ENCODE data around the gene SLC9A6. TPM values are rescaled to one million over a fixed set of nuclear protein-coding genes. Genes with fewer than 3 reads are reported as not detected.

Gene SLC9A6
- total and polyA plus RNA-seq, 9 of the 15 experiments (the other 6 are each of a cell fraction or from before 2014, with no cell fraction given), result 3.7 to 13.9 (median 9.9) TPM

DNA sequence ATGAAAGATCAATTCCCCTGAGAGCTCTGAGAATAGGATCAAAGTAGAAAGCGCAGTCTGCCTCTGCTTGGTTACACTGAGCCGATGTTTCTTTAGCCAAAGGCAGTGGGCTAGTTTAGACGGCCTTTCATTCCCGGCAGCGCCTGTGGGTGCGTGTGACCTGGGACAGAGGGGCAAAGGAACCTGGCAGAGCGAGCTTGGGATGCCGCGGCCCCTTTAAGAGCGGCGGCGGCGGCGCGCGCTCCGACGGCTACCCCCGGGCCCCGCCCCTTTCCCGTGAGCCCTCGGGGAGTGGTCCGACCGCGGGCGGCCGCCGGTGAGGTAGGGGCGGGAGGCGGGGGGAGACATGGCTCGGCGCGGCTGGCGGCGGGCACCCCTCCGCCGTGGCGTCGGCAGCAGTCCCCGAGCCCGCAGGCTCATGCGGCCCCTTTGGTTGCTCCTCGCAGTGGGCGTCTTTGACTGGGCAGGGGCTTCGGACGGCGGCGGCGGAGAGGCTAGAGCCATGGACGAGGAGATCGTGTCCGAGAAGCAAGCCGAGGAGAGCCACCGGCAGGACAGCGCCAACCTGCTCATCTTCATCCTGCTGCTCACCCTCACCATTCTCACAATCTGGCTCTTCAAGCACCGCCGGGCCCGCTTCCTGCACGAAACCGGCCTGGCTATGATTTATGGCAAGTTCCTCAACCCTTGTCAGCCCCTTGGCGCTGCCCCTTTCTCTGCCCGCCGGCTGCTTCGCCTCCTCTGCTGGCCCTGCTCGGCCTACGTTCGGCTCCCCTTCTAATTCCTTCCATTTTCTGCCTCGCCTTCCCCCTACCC lies at the start of gene SLC9A6 (continued):
- TF ChIP-seq, protein P1, sequence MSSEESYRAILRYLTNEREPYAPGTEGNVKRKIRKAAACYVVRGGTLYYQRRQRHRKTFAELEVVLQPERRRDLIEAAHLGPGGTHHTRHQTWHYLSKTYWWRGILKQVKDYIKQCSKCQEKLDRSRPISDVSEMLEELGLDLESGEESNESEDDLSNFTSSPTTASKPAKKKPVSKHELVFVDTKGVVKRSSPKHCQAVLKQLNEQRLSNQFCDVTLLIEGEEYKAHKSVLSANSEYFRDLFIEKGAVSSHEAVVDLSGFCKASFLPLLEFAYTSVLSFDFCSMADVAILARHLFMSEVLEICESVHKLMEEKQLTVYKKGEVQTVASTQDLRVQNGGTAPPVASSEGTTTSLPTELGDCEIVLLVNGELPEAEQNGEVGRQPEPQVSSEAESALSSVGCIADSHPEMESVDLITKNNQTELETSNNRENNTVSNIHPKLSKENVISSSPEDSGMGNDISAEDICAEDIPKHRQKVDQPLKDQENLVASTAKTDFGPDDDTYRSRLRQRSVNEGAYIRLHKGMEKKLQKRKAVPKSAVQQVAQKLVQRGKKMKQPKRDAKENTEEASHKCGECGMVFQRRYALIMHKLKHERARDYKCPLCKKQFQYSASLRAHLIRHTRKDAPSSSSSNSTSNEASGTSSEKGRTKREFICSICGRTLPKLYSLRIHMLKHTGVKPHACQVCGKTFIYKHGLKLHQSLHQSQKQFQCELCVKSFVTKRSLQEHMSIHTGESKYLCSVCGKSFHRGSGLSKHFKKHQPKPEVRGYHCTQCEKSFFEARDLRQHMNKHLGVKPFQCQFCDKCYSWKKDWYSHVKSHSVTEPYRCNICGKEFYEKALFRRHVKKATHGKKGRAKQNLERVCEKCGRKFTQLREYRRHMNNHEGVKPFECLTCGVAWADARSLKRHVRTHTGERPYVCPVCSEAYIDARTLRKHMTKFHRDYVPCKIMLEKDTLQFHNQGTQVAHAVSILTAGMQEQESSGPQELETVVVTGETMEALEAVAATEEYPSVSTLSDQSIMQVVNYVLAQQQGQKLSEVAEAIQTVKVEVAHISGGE (CRISPR knock-in tag; IDR thresholded peaks at IDR 0.05), result 0 out of 6 replicates have a peak, but pooled peaks of 1 of the 3 experiments have one; percentile 36
- TF ChIP-seq ETV6 (IDR thresholded peaks at IDR 0.05; ENCODE audit: borderline replicate concordance in 1 of 2, low read depth in 2 of 2, low read length in 1 of 2) (no peak), ETV6 (CRISPR knock-in tag; IDR thresholded peaks at IDR 0.05; ENCODE audit: borderline replicate concordance) (no peak), POLR2AphosphoS5 (IDR thresholded peaks at IDR 0.05; ENCODE audit: control insufficient read depth, insufficient read depth, low read depth, low read length) (no peak), ZBED1 (IDR thresholded peaks at IDR 0.05) (no peak), RFX7 (CRISPR knock-in tag; IDR thresholded peaks at IDR 0.05) (no peak), FOXJ3 (CRISPR knock-in tag; IDR thresholded peaks at IDR 0.05) (no peak), ZNF24 (IDR thresholded peaks at IDR 0.05) (no peak), POLR2A (conservative IDR thresholded peaks at IDR 0.05) (peak; percentile 53), POLR2B (IDR thresholded peaks at IDR 0.05; ENCODE audit: low read depth, partially characterized antibody) (no peak), HIVEP1 (CRISPR knock-in tag; IDR thresholded peaks at IDR 0.05) (no peak), FOXA1 (IDR thresholded peaks at IDR 0.05; ENCODE audit: borderline replicate concordance) (no peak), HNRNPH1 (optimal IDR thresholded peaks at IDR 0.05; ENCODE audit: low read depth, low read length) (no peak)
- TF ChIP-seq, protein P2, sequence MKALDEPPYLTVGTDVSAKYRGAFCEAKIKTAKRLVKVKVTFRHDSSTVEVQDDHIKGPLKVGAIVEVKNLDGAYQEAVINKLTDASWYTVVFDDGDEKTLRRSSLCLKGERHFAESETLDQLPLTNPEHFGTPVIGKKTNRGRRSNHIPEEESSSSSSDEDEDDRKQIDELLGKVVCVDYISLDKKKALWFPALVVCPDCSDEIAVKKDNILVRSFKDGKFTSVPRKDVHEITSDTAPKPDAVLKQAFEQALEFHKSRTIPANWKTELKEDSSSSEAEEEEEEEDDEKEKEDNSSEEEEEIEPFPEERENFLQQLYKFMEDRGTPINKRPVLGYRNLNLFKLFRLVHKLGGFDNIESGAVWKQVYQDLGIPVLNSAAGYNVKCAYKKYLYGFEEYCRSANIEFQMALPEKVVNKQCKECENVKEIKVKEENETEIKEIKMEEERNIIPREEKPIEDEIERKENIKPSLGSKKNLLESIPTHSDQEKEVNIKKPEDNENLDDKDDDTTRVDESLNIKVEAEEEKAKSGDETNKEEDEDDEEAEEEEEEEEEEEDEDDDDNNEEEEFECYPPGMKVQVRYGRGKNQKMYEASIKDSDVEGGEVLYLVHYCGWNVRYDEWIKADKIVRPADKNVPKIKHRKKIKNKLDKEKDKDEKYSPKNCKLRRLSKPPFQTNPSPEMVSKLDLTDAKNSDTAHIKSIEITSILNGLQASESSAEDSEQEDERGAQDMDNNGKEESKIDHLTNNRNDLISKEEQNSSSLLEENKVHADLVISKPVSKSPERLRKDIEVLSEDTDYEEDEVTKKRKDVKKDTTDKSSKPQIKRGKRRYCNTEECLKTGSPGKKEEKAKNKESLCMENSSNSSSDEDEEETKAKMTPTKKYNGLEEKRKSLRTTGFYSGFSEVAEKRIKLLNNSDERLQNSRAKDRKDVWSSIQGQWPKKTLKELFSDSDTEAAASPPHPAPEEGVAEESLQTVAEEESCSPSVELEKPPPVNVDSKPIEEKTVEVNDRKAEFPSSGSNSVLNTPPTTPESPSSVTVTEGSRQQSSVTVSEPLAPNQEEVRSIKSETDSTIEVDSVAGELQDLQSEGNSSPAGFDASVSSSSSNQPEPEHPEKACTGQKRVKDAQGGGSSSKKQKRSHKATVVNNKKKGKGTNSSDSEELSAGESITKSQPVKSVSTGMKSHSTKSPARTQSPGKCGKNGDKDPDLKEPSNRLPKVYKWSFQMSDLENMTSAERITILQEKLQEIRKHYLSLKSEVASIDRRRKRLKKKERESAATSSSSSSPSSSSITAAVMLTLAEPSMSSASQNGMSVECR (CRISPR knock-in tag; IDR thresholded peaks at IDR 0.05), result no peak
- TF ChIP-seq, protein P3, sequence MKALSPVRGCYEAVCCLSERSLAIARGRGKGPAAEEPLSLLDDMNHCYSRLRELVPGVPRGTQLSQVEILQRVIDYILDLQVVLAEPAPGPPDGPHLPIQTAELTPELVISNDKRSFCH (CRISPR knock-in tag; IDR thresholded peaks at IDR 0.05), result no peak
- TF ChIP-seq, protein P3 (tag; IDR thresholded peaks at IDR 0.05), result no peak
- TF ChIP-seq, protein P4, sequence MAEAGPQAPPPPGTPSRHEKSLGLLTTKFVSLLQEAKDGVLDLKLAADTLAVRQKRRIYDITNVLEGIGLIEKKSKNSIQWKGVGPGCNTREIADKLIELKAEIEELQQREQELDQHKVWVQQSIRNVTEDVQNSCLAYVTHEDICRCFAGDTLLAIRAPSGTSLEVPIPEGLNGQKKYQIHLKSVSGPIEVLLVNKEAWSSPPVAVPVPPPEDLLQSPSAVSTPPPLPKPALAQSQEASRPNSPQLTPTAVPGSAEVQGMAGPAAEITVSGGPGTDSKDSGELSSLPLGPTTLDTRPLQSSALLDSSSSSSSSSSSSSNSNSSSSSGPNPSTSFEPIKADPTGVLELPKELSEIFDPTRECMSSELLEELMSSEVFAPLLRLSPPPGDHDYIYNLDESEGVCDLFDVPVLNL (CRISPR knock-in tag; IDR thresholded peaks at IDR 0.05; ENCODE audit: low read depth), result no peak
- TF ChIP-seq, protein P5, sequence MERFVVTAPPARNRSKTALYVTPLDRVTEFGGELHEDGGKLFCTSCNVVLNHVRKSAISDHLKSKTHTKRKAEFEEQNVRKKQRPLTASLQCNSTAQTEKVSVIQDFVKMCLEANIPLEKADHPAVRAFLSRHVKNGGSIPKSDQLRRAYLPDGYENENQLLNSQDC (CRISPR knock-in tag; IDR thresholded peaks at IDR 0.05), result no peak

Data from K562 (cell line).